NCI-H446 (cell line): ENCODE data around the gene FUS.

Experiments
- DNase-seq, 2 experiments: peaks; one replicate each; lab custom pipeline; 2025; lab: John Stamatoyannopoulos, UW

The FUS gene

GRCh38 chr16:31202414-31203375, 22.8 kb downstream of the FUS start, which contains the start of gene PYCARD:
PYCARD (minus strand) TSS chr16:31202760; CDS start chr16:31202690, 70 bp downstream.
- no peak for DNase-seq

- DNase-seq = no peak
These were observed 25.1 kb downstream of the FUS start for GRCh38 chr16:31204871-31205666.

GRCh38 chr16:31206776-31207175, 26.8 kb downstream of the FUS start:
- no peak for DNase-seq

GRCh38 chr16:31213342-31213741, 33.4 kb downstream of the FUS start:
- no peak for DNase-seq

GRCh38 chr16:31213877-31214707, 34.2 kb downstream of the FUS start, which contains the start of gene TRIM72:
TRIM72 (plus strand) TSS chr16:31214119; CDS start chr16:31214739, 620 bp downstream.
- DNase-seq = no peak

GRCh38 chr16:31214708-31215286, 34.9 kb downstream of the FUS start:
- no peak for DNase-seq

- no peak for DNase-seq
These were observed 35.6 kb downstream of the FUS start for GRCh38 chr16:31215287-31216162.

GRCh38 chr16:31216422-31217135, 36.6 kb downstream of the FUS start, which contains the start of gene PYDC1:
PYDC1 (minus strand) TSS chr16:31217135; CDS start chr16:31217028, 107 bp downstream.
- no peak for DNase-seq

GRCh38 chr16:31217136-31217530, 37.2 kb downstream of the FUS start:
- DNase-seq = no peak

GRCh38 chr16:31219154-31219741, 39.3 kb downstream of the FUS start:
- DNase-seq = no peak

- DNase-seq = no peak
These were observed 41.6 kb downstream of the FUS start for GRCh38 chr16:31221357-31222160.

- DNase-seq = no peak
These were observed 43.1 kb downstream of the FUS start for GRCh38 chr16:31223044-31223443.

GRCh38 chr16:31224092-31224955, 44.4 kb downstream of the FUS start:
- no peak for DNase-seq

- DNase-seq = no peak
These were observed 45.3 kb downstream of the FUS start for GRCh38 chr16:31225193-31225592.

- DNase-seq = no peak
These were observed 48.3 kb downstream of the FUS start for GRCh38 chr16:31228206-31228605.

- DNase-seq = no peak
These were observed 49.6 kb downstream of the FUS start for GRCh38 chr16:31229501-31229900.

- DNase-seq = no peak
These were observed 58.1 kb downstream of the FUS start for GRCh38 chr16:31238041-31238440.
